Dedifferentiated amniotic fluid mesenchymal stem cell (primary cell): Measurements from ENCODE around the gene ZBTB24.

Source experiments
- DNase-seq: peaks from one replicate; pipeline ENCODE4 v3.0.0-alpha.2; 2016; ENCODE audit errors: extremely low spot score

Gene ZBTB24

GRCh38 chr6:109420751-109421150 is 62.3 kb downstream of the ZBTB24 start:
- no peak for DNase-seq

- no peak for DNase-seq
Measured at GRCh38 chr6:109417646-109418045, 65.4 kb downstream of the ZBTB24 start.
